Stimulated activated effector memory CD8-positive, alpha-beta T cell treated with anti-CD3 and anti-CD28 coated beads, Interleukin-12 subunit alpha, Interleukin-12 subunit beta, amount 100 ng/mL, for 72 hours (primary cell): ENCODE data around the gene CNTNAP2.
A peak's percentile ranks its signal among the peaks of the same experiment; 100 is the strongest.

Experiments used
- ATAC-seq: fragments of 150-1000 bp; cut with Tn5 transposase; 2 replicates; pipeline ENCODE4 v1.10.0; 2021
- DNase-seq, 2 donors: peaks; one replicate each; pipeline ENCODE4 v3.0.0; 2021 to 2022; ENCODE audit warnings: low spot score in 2 of 2
- H3K27ac Mint-ChIP-seq: one replicate; pipeline ENCODE4 v1.8.0; 2022; ENCODE audit warnings: mild to moderate bottlenecking, mixed read lengths
- H3K36me3 Mint-ChIP-seq: one replicate; pipeline ENCODE4 v1.8.0; 2022; ENCODE audit warnings: mild to moderate bottlenecking, mixed read lengths
- H3K4me1 Mint-ChIP-seq: one replicate; pipeline ENCODE4 v1.8.0; 2022; ENCODE audit warnings: mixed read lengths
- H3K4me3 Mint-ChIP-seq: one replicate; pipeline ENCODE4 v1.8.0; 2022; ENCODE audit warnings: mild to moderate bottlenecking, mixed read lengths
- H3K9me3 Mint-ChIP-seq: one replicate; pipeline ENCODE4 v1.8.0; 2022; ENCODE audit warnings: mixed read lengths

Gene CNTNAP2

DNA sequence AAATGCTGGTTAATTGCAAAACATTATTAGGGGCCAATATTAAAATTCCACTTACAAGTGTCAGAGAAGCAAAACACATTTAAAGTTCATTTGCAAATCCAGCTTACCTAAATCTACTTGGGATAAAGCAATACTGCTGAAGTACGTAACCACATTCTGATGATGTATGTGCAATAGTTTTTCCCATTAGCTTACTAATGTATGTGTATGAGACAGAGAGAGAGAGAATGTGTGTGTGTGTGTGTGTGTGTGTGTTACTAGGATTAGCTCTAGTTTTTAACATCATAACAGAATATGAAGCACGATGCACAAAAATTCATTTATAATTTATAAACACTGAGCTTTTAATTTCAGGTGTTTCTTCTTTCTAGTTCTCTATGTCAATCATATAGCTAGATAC, 1399.8 kb downstream of the CNTNAP2 start:
- no peak for ATAC-seq
- no peak for DNase-seq
- no peak overlapping the region for H3K27ac Mint-ChIP-seq
- H3K4me1 Mint-ChIP-seq: no peaks in the 10 kb centered on the region
- H3K36me3 Mint-ChIP-seq: no peaks in the 10 kb centered on the region
- no peak overlapping the region for H3K4me3 Mint-ChIP-seq
- H3K9me3 Mint-ChIP-seq: peaks cover 13% of the 10 kb centered on the region

- no peak overlapping the region for H3K4me3 Mint-ChIP-seq
- peaks cover 15% of the 10 kb centered on the region for H3K9me3 Mint-ChIP-seq
- DNase-seq (no peak), ATAC-seq (no peak)
- no peak overlapping the region for H3K27ac Mint-ChIP-seq
- no peaks in the 10 kb centered on the region for H3K4me1 Mint-ChIP-seq
- H3K36me3 Mint-ChIP-seq: no peaks in the 10 kb centered on the region
These were observed 1402.5 kb downstream of the CNTNAP2 start for GRCh38 chr7:147519062-147519461.

- no peak overlapping the region for H3K4me3 Mint-ChIP-seq
- H3K9me3 Mint-ChIP-seq: peaks cover 10% of the 10 kb centered on the region
- DNase-seq (no peak), ATAC-seq (no peak)
- H3K4me1 Mint-ChIP-seq: no peaks in the 10 kb centered on the region
- no peak overlapping the region for H3K27ac Mint-ChIP-seq
- no peaks in the 10 kb centered on the region for H3K36me3 Mint-ChIP-seq
These were observed 1406.5 kb downstream of the CNTNAP2 start for GRCh38 chr7:147523056-147523455.

DNA sequence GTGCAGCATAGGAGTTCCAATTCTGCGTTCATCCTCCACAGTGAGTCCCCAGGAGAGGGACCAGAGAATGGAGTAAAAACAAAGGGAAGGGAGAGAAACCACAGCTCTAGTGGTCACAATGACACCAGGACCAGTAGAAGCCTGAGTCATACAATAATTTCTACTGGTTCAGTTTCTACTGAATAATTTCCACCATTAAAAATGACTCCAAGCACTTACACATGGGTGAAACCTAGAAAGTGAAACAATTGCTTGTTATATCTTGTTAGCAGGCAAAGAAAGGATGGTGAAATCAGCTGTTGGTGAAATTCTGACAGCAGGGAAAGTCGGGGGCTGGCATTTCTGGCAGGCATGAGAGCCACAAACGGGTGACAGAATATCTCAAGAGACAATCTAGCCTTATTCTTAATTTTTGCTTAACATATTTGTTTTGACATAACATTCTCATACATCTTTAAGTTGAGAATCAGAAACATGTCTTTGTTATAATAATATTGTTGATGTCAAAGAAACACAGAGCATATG, 1408.2 kb downstream of the CNTNAP2 start:
- H3K4me3 Mint-ChIP-seq: no peak overlapping the region
- peaks cover 11% of the 10 kb centered on the region for H3K9me3 Mint-ChIP-seq
- no peaks in the 10 kb centered on the region for H3K4me1 Mint-ChIP-seq
- no peak overlapping the region for H3K27ac Mint-ChIP-seq
- no peak for DNase-seq
- no peaks in the 10 kb centered on the region for H3K36me3 Mint-ChIP-seq
- ATAC-seq: no peak

GRCh38 chr7:147525325-147525724, 1408.7 kb downstream of the CNTNAP2 start:
- H3K4me1 Mint-ChIP-seq: no peaks in the 10 kb centered on the region
- no peak overlapping the region for H3K27ac Mint-ChIP-seq
- DNase-seq (no peak), ATAC-seq (no peak)
- H3K4me3 Mint-ChIP-seq: no peak overlapping the region
- H3K9me3 Mint-ChIP-seq: peaks cover 11% of the 10 kb centered on the region
- H3K36me3 Mint-ChIP-seq: no peaks in the 10 kb centered on the region

GRCh38 chr7:147535701-147536111, 1419.1 kb downstream of the CNTNAP2 start:
- no peaks in the 10 kb centered on the region for H3K4me1 Mint-ChIP-seq
- H3K36me3 Mint-ChIP-seq: no peaks in the 10 kb centered on the region
- ATAC-seq (no peak), DNase-seq (no peak)
- peaks cover 8% of the 10 kb centered on the region for H3K9me3 Mint-ChIP-seq
- H3K4me3 Mint-ChIP-seq: no peak overlapping the region
- H3K27ac Mint-ChIP-seq: no peak overlapping the region

GRCh38 chr7:147539685-147540084, 1423.1 kb downstream of the CNTNAP2 start:
- Mint-ChIP-seq H3K27ac (no peak overlapping the region), H3K4me1 (no peaks in the 10 kb centered on the region), H3K36me3 (no peaks in the 10 kb centered on the region), H3K4me3 (no peak overlapping the region), H3K9me3 (peaks cover 10% of the 10 kb centered on the region)
- DNase-seq (no peak), ATAC-seq (no peak)

GRCh38 chr7:147540743-147541142, 1424.1 kb downstream of the CNTNAP2 start:
- DNase-seq (no peak), ATAC-seq (no peak)
- H3K36me3 Mint-ChIP-seq: no peaks in the 10 kb centered on the region
- H3K27ac Mint-ChIP-seq: no peak overlapping the region
- H3K4me3 Mint-ChIP-seq: no peak overlapping the region
- no peaks in the 10 kb centered on the region for H3K4me1 Mint-ChIP-seq
- H3K9me3 Mint-ChIP-seq: peaks cover 12% of the 10 kb centered on the region

DNA sequence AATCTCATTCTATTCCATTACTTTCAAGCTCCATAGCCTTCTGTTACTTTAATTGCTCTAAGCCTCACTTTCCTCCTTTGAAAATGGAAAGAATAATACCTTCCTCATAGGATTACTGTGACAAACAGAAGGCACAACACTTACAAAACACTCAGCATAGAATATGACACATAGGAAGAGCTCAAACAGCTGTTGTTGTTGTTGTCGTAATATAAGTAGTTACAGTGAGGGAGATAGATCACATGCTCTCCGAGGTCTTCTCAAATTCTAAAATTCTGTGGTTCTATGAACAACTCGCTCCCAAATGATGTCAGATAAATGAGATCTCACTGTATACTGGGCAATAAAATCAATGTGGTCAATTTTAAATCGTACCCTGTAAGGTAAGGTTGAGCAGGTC, 1424.7 kb downstream of the CNTNAP2 start:
- Mint-ChIP-seq H3K27ac (no peak overlapping the region), H3K9me3 (peaks cover 12% of the 10 kb centered on the region), H3K4me3 (no peak overlapping the region), H3K36me3 (no peaks in the 10 kb centered on the region), H3K4me1 (no peaks in the 10 kb centered on the region)
- no peak for ATAC-seq
- no peak for DNase-seq

- Mint-ChIP-seq H3K36me3 (no peaks in the 10 kb centered on the region), H3K4me1 (no peaks in the 10 kb centered on the region), H3K27ac (no peak overlapping the region), H3K9me3 (peaks cover 9% of the 10 kb centered on the region), H3K4me3 (no peak overlapping the region)
- ATAC-seq (peak; percentile 28), DNase-seq (no peak)
These were observed 1430.8 kb downstream of the CNTNAP2 start for GRCh38 chr7:147547252-147547897.

DNA sequence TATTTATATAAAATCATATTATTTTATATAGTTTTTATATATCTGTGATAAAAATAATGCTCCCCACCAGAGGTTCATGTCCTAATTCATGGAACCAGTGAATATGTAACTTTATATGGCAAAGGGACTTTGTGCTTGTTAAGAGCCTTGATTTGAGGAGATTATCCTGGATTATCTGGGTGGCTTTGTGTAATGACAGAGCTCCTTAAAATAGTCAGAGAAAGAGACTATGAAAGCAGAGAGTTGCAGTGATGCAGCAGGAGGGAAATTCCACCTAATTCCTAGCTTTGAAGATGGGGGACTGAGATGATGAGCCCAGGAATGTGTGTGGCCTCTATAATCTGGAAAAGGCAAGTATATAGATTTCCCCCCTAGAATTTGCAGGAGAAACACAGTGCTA, 1439.7 kb downstream of the CNTNAP2 start:
- Mint-ChIP-seq H3K36me3 (no peaks in the 10 kb centered on the region), H3K4me3 (no peak overlapping the region), H3K9me3 (peaks cover 13% of the 10 kb centered on the region), H3K4me1 (no peaks in the 10 kb centered on the region), H3K27ac (no peak overlapping the region)
- DNase-seq (no peak), ATAC-seq (no peak)

GRCh38 chr7:147563669-147564068, 1447.1 kb downstream of the CNTNAP2 start:
- DNase-seq (no peak), ATAC-seq (no peak)
- Mint-ChIP-seq H3K27ac (no peak overlapping the region), H3K36me3 (no peaks in the 10 kb centered on the region), H3K4me1 (no peaks in the 10 kb centered on the region), H3K4me3 (no peak overlapping the region), H3K9me3 (peaks cover 27% of the 10 kb centered on the region)

- ATAC-seq: no peak
- Mint-ChIP-seq H3K9me3 (peaks cover 29% of the 10 kb centered on the region), H3K27ac (no peak overlapping the region), H3K4me1 (no peaks in the 10 kb centered on the region), H3K4me3 (no peak overlapping the region), H3K36me3 (no peaks in the 10 kb centered on the region)
- DNase-seq: no peak
These were observed 1448.3 kb downstream of the CNTNAP2 start for GRCh38 chr7:147564786-147565476.

GRCh38 chr7:147567043-147567442, 1450.4 kb downstream of the CNTNAP2 start:
- Mint-ChIP-seq H3K36me3 (no peaks in the 10 kb centered on the region), H3K4me1 (no peaks in the 10 kb centered on the region), H3K4me3 (no peak overlapping the region)

DNA sequence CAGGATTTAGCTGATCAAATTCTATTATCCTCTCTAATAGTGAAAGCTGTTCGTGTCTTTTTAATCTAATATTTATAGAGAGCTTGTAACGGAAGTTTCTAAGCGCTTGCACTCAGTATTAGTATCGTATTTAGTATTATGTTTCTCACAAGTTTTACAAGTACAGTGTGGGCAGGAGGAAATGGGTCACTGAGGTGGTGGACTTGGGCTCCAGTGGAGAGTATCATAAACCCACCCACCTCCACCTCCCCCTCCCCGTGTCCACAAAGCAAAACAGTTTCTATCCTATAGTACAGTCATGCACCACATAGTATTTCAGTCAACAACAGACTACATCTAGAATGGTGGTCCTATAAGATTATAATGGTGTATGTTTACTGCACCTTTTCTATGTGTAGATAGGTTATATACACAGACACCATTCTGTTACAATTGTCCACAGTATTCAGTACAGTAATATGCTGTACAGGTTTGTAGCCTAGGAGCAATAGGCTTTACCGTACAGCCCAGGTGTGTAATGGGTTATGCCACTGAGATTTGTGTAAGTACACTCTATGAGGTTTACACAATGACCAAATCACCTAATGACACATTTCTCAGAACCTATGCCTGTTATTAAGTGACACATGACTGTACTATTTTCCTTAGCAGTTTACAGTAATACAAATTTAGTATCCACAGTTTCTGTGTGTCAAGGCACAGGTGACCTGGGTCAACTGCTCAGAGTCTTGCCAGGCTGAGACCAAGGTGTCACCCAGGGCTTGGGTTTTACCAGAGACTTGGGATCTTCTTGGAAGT, 1452.7 kb downstream of the CNTNAP2 start:
- H3K4me3 Mint-ChIP-seq: no peak overlapping the region
- no peaks in the 10 kb centered on the region for H3K36me3 Mint-ChIP-seq
- H3K27ac Mint-ChIP-seq: no peak overlapping the region
- DNase-seq (no peak), ATAC-seq (no peak)
- no peaks in the 10 kb centered on the region for H3K4me1 Mint-ChIP-seq
- H3K9me3 Mint-ChIP-seq: peaks cover 36% of the 10 kb centered on the region

More at GRCh38 chr7:147567043-147567442, 1450.4 kb downstream of the CNTNAP2 start:
- ATAC-seq (no peak), DNase-seq (no peak)
- H3K9me3 Mint-ChIP-seq: peaks cover 34% of the 10 kb centered on the region
- H3K27ac Mint-ChIP-seq: no peak overlapping the region
